Testis (tissue), 2 donors: ENCODE data around the gene BIRC7.

Experiments used
- CTCF ChIP-seq, 3 experiments: fragments of 450-650 bp in 2 of 3; fragments of 200-600 bp in 1 of 3; sonication (generic) in 1 of 3; IDR thresholded peaks; one replicate each; pipeline ENCODE4 v1.5.1; 2016 to 2019; ENCODE audit warnings: antibody characterized with exemption in 3 of 3, mild to moderate bottlenecking in 2 of 3, moderate library complexity in 1 of 3
- POLR2A ChIP-seq: fragments of 450-650 bp; IDR thresholded peaks from one replicate; pipeline ENCODE4 v1.6.1; 2017; ENCODE audit warnings: antibody characterized with exemption, mild to moderate bottlenecking, moderate library complexity

DNA sequence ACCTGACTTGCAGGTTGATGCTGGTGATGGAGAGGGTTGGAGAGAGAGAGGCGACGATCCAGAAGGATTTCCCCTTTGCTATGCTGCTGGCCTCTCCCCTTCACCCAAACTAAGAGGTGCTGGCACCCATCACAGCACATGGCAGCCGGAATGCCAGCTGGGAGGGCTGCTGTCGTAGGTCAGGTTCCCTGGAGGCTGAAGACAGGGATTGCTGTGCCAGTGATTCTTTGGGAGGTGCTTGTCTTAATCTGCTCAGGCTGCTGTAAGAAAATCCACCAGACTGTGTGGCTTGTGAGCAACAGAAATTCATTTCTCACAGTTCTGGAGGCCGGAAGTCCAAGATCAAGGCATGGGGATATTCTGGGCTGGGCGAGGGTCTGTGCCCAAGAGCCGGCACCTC lies 32.6 kb downstream of the BIRC7 start:
- no peak for TF ChIP-seq POLR2A
- TF ChIP-seq CTCF (IDR thresholded peaks at IDR 0.05), result no peak
